ENCODE results near the gene LRBA.

The LRBA gene

DNA sequence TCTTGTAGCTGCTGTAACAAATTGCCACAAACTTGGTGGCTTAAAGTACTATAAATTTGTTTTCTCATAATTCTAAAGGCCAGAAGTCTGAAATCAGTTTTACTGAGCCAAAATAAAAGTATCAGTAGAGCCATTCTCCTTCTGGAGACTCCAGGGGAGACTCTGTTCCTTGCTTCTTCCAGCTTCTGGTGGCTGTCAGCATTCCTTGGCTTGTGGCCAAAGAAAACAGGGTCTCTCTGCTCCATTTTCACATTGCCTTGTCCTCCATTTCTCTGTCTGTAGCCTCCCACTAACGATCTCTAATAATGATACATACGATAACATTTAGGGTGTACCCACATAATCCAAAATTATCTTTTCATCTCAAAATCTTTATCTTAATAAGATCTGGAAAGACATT lies 232.8 kb downstream of the LRBA start:
- TF ChIP-seq, protein P1, sequence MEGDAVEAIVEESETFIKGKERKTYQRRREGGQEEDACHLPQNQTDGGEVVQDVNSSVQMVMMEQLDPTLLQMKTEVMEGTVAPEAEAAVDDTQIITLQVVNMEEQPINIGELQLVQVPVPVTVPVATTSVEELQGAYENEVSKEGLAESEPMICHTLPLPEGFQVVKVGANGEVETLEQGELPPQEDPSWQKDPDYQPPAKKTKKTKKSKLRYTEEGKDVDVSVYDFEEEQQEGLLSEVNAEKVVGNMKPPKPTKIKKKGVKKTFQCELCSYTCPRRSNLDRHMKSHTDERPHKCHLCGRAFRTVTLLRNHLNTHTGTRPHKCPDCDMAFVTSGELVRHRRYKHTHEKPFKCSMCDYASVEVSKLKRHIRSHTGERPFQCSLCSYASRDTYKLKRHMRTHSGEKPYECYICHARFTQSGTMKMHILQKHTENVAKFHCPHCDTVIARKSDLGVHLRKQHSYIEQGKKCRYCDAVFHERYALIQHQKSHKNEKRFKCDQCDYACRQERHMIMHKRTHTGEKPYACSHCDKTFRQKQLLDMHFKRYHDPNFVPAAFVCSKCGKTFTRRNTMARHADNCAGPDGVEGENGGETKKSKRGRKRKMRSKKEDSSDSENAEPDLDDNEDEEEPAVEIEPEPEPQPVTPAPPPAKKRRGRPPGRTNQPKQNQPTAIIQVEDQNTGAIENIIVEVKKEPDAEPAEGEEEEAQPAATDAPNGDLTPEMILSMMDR (IDR thresholded peaks at IDR 0.05; ENCODE audit: control insufficient read depth, extremely low read depth, insufficient read depth) = no peak
- no peak overlapping the region for H3K4me3 ChIP-seq (ENCODE audit: low read depth, low read length)
- DNase-seq (ENCODE audit: low read depth) = peak; percentile 37

DNA sequence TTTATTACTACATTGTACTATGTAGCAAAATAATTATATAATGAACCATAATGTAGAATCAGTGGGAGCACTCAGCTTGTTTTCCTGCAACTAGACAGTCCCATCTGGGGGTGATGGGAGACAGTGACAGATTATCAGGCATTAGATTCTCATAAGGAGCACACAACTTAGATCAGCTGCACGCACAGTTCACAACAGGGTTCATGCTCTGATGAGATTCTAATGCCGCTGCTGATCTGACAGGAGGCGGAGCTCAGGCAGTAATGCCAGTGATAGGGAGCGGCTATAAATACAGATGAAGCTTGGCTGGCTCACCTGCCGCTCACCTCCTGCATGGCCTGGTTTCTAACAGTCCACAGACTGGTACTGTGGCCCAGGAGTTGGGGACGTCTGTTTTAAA lies 233.9 kb downstream of the LRBA start:
- DNase-seq (ENCODE audit: low read depth) = no peak
- TF ChIP-seq, protein P1 (IDR thresholded peaks at IDR 0.05; ENCODE audit: control insufficient read depth, extremely low read depth, insufficient read depth) = no peak
- H3K4me3 ChIP-seq (ENCODE audit: low read depth, low read length) = no peak overlapping the region

DNA sequence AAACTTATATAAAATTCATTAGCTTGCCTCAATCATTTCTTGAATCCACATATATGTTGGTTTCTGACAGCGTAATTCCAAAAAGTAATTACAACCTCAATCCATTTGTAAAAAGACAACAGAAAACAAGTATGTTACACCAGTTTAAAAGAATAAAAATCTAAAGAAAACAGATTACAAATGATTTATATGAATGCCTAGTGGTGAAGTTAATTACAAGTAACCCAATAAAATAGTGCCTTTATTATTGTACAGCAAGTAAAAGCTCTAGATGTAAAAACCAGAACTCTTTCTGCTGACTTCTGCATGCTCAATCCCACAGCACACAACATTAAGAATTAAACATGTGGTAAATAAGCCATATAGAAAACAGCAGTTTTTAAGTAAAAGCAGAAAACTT lies 235.4 kb downstream of the LRBA start:
- TF ChIP-seq, protein P1 (IDR thresholded peaks at IDR 0.05; ENCODE audit: control insufficient read depth, extremely low read depth, insufficient read depth) = no peak
- DNase-seq (ENCODE audit: low read depth) = no peak
- no peak overlapping the region for H3K4me3 ChIP-seq (ENCODE audit: low read depth, low read length)

DNA sequence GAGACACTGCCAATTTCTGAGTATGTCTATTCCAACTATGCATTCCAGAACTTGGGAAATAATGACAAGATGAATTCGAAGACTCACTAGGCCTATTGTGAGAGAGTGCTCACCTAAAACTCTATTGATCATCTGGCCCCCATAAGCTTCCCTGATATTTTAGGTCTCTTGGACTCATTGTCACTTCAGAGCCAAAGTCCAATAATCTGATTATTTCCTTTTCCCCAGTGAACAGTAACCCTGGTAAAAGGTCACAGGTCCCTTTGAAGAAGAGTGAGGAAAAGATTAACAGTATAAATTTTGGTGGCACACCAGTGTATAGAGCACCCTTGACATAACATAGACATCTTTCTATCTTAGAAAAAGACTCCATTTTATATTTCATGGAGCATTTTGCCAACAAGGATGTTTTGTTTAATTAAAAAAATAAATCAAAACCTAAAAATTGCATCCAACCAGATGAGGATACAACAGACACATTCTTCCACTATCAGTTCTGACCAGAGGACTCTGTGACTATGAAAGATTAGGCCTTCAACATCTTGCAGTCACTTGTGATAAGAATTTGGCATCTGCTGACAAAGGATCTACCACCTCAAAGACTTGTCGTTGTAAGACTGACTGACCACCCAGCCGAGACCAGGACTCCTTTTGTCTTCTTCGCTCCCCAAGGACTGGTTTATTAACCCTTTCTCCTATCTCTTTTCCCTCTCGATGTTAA lies 241.2 kb downstream of the LRBA start:
- H3K4me3 ChIP-seq (ENCODE audit: low read depth, low read length) = no peak overlapping the region
- TF ChIP-seq, protein P1 (IDR thresholded peaks at IDR 0.05; ENCODE audit: control insufficient read depth, extremely low read depth, insufficient read depth) = no peak
- DNase-seq (ENCODE audit: low read depth) = no peak

DNA sequence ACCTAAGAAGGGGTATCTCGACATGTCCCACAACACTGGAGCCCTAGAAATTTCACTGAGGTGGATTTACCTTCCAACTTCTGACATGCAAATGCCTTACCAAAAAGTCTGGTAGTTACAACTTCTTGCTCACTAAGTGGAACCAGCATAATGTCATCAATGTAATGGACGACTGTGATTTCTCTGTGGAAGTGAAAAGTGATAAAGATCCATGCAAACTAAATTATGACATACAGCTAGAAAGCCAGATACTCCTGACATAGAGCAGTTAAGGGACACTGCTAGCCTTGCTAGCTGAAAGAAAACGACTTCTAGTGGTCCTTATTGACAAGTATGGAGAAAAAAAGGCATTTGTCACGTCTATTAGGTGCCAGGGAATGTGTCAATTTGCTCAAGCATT lies 242.1 kb downstream of the LRBA start:
- no peak overlapping the region for H3K4me3 ChIP-seq (ENCODE audit: low read depth, low read length)
- TF ChIP-seq, protein P1 (IDR thresholded peaks at IDR 0.05; ENCODE audit: control insufficient read depth, extremely low read depth, insufficient read depth) = no peak
- no peak for DNase-seq (ENCODE audit: low read depth)

DNA sequence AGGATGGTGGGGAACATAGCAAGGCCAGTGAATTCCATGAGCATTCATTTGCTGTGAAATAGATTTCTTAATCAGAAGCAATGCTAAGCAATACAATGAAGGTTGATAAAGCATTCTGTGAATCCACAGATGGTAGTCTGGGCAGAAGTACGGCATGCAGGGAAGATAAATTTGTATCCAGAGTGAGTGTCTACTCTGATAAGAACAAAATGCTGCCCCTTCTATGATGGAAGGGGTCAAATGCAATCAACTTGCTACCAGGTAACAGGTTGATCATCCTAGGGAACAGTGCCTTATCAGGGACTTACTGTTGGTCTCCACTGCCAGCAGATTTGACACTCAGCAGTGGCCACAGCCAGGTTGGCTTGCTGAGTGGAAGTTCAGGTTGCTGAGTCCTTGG lies 243.7 kb downstream of the LRBA start:
- DNase-seq (ENCODE audit: low read depth) = no peak

More for the DNA sequence above, 243.7 kb downstream of the LRBA start:
- H3K4me3 ChIP-seq (ENCODE audit: low read depth, low read length) = no peak overlapping the region
- TF ChIP-seq, protein P1 (IDR thresholded peaks at IDR 0.05; ENCODE audit: control insufficient read depth, extremely low read depth, insufficient read depth) = no peak
